ENCODE data around the gene TCF12. TPM values are rescaled to one million over a fixed set of nuclear protein-coding genes. Genes with fewer than 3 reads are reported as not detected.
A peak's percentile ranks its signal among the peaks of the same experiment; 100 is the strongest.

TCF12 gene
- total RNA-seq, 1 donor from 2014 or later, result 194 TPM

DNA sequence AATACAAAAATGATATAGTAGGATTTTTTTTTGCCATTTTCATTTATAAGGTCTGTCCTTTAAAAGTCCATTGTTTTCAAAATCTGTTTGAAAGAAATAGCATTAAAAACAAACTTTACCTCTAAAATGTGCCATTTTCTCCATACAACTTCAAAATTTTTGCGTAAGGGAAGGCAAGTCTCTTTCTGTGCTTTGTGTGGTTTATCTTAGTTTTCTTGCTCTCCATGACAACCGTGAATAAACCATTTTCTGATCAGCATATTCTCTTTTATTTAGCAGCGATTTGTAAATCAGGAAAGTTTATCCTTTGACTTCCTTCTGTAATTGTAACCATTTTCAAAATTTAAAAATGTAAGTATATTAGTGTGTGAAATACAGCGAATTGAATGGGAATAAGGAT, 310.0 kb downstream of the TCF12 start:
- H3K27me3 Mint-ChIP-seq (ENCODE audit: low read depth), result no peaks in the 10 kb centered on the region
- no peak for DNase-seq (ENCODE audit: low spot score in 2 of 2, unreplicated experiment in 2 of 2)
- peak overlapping the region; percentile 94 for H3K27ac Mint-ChIP-seq
- H3K4me3 Mint-ChIP-seq, result no peak overlapping the region
- peaks cover 5% of the 10 kb centered on the region for H3K36me3 Mint-ChIP-seq
- TF ChIP-seq, protein P1, sequence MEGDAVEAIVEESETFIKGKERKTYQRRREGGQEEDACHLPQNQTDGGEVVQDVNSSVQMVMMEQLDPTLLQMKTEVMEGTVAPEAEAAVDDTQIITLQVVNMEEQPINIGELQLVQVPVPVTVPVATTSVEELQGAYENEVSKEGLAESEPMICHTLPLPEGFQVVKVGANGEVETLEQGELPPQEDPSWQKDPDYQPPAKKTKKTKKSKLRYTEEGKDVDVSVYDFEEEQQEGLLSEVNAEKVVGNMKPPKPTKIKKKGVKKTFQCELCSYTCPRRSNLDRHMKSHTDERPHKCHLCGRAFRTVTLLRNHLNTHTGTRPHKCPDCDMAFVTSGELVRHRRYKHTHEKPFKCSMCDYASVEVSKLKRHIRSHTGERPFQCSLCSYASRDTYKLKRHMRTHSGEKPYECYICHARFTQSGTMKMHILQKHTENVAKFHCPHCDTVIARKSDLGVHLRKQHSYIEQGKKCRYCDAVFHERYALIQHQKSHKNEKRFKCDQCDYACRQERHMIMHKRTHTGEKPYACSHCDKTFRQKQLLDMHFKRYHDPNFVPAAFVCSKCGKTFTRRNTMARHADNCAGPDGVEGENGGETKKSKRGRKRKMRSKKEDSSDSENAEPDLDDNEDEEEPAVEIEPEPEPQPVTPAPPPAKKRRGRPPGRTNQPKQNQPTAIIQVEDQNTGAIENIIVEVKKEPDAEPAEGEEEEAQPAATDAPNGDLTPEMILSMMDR (IDR thresholded peaks at IDR 0.05; ENCODE audit: unreplicated experiment), result no peak
- no peaks in the 10 kb centered on the region for H3K9me3 Mint-ChIP-seq
- peaks cover 49% of the 10 kb centered on the region for H3K4me1 Mint-ChIP-seq

DNA sequence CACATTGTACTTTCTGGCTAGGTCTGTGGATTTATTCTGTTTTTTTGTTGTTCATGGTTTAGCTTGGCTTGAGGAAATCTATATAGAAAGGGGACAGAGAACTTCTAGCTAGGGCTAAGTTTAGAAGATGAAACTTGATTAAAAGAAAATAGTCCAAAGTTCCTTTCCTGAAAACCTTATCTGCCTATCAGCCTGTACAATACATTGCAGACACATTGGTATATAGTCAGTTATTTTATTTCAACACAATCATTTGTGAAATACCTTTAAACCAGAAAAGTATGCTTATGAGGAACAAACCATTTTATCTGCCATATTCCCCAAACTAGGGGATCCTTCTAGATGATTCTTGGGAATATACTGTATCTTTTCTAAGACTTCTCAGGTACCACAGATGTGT, 310.6 kb downstream of the TCF12 start:
- H3K4me1 Mint-ChIP-seq, result peaks cover 45% of the 10 kb centered on the region
- no peaks in the 10 kb centered on the region for H3K27me3 Mint-ChIP-seq (ENCODE audit: low read depth)
- TF ChIP-seq, protein P1 (IDR thresholded peaks at IDR 0.05; ENCODE audit: unreplicated experiment), result no peak
- no peaks in the 10 kb centered on the region for H3K9me3 Mint-ChIP-seq
- peaks cover 12% of the 10 kb centered on the region for H3K36me3 Mint-ChIP-seq
- H3K4me3 Mint-ChIP-seq, result no peak overlapping the region
- peak overlapping the region; percentile 89 for H3K27ac Mint-ChIP-seq
- no peak for DNase-seq (ENCODE audit: low spot score in 2 of 2, unreplicated experiment in 2 of 2)

DNA sequence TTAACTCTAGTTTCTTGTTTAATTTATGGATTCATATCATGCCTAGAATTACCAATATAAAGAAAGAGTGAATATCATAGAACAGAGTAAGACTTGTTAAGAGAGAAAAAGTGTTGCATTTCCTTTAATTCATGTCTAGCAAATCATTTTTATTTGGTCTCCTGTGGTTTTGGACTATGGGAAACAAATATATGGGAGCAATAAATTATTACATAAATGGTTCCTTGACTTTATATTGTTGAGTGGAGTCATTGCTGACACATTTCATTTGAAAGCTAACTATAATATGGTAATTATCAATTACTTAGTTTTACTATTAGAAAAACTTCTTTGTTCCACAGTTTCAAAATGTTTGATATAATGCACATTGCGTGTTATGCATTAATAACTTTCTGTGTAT, 313.1 kb downstream of the TCF12 start:
- no peaks in the 10 kb centered on the region for H3K27me3 Mint-ChIP-seq (ENCODE audit: low read depth)
- peaks cover 13% of the 10 kb centered on the region for H3K36me3 Mint-ChIP-seq
- H3K4me3 Mint-ChIP-seq, result no peak overlapping the region
- H3K27ac Mint-ChIP-seq, result no peak overlapping the region
- DNase-seq (ENCODE audit: low spot score in 2 of 2, unreplicated experiment in 2 of 2), result no peak
- peaks cover 49% of the 10 kb centered on the region for H3K4me1 Mint-ChIP-seq
- H3K9me3 Mint-ChIP-seq, result no peaks in the 10 kb centered on the region
- TF ChIP-seq, protein P1 (IDR thresholded peaks at IDR 0.05; ENCODE audit: unreplicated experiment), result no peak

- TF ChIP-seq, protein P1 (IDR thresholded peaks at IDR 0.05; ENCODE audit: unreplicated experiment), result no peak
- Mint-ChIP-seq H3K9me3 (no peaks in the 10 kb centered on the region), H3K4me1 (peaks cover 42% of the 10 kb centered on the region), H3K4me3 (no peak overlapping the region), H3K27me3 (ENCODE audit: low read depth) (no peaks in the 10 kb centered on the region), H3K36me3 (peaks cover 16% of the 10 kb centered on the region), H3K27ac (peak overlapping the region; percentile 64)
- no peak for DNase-seq (ENCODE audit: low spot score in 2 of 2, unreplicated experiment in 2 of 2)
Observed at GRCh38 chr15:57234156-57234555, 315.7 kb downstream of the TCF12 start.

DNA sequence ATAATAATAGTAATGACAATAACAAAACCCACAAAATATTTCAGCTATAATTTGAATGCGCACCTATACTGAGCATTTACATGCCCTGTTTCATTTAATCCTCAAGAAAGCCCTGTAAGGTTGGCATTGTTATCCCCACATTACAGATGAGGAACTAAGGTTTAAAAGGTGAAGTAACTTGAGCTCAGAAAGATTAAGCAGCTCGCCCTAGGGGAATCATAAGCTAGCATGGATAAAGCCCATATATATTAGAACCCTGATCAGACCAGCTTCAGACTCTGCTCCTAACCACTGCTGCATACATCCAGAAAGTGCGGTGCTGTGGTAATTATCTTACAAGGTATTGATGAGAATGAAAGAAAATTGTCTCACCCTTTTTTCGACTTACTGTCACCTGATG, 316.7 kb downstream of the TCF12 start:
- peaks cover 39% of the 10 kb centered on the region for H3K4me1 Mint-ChIP-seq
- H3K9me3 Mint-ChIP-seq, result peaks cover 5% of the 10 kb centered on the region
- H3K36me3 Mint-ChIP-seq, result peaks cover 25% of the 10 kb centered on the region
- no peak overlapping the region for H3K27ac Mint-ChIP-seq
- H3K4me3 Mint-ChIP-seq, result no peak overlapping the region
- TF ChIP-seq, protein P1 (IDR thresholded peaks at IDR 0.05; ENCODE audit: unreplicated experiment), result no peak
- H3K27me3 Mint-ChIP-seq (ENCODE audit: low read depth), result no peaks in the 10 kb centered on the region
- no peak for DNase-seq (ENCODE audit: low spot score in 2 of 2, unreplicated experiment in 2 of 2)

GRCh38 chr15:57235873-57236272, 317.4 kb downstream of the TCF12 start:
- H3K36me3 Mint-ChIP-seq, result peaks cover 25% of the 10 kb centered on the region
- TF ChIP-seq, protein P1 (IDR thresholded peaks at IDR 0.05; ENCODE audit: unreplicated experiment), result no peak
- no peaks in the 10 kb centered on the region for H3K27me3 Mint-ChIP-seq (ENCODE audit: low read depth)
- no peak for DNase-seq (ENCODE audit: low spot score in 2 of 2, unreplicated experiment in 2 of 2)
- H3K4me1 Mint-ChIP-seq, result peaks cover 33% of the 10 kb centered on the region
- no peak overlapping the region for H3K4me3 Mint-ChIP-seq
- peak overlapping the region; percentile 85 for H3K27ac Mint-ChIP-seq
- H3K9me3 Mint-ChIP-seq, result peaks cover 5% of the 10 kb centered on the region

Data from mesothelial cell of epicardium (in vitro differentiated cells).